ENCODE data around the gene AKR1D1. TPM values are rescaled to one million over a fixed set of nuclear protein-coding genes. Genes with fewer than 3 reads are reported as not detected.
"Not testable (repeated sequence)": the region's sequence is repeated elsewhere in the genome, so short reads cannot be mapped to it uniquely, and the experiment has no call there.

AKR1D1 gene
- total RNA-seq, 4 donors from 2014 or later: 0.20 TPM; not detected in 3

DNA sequence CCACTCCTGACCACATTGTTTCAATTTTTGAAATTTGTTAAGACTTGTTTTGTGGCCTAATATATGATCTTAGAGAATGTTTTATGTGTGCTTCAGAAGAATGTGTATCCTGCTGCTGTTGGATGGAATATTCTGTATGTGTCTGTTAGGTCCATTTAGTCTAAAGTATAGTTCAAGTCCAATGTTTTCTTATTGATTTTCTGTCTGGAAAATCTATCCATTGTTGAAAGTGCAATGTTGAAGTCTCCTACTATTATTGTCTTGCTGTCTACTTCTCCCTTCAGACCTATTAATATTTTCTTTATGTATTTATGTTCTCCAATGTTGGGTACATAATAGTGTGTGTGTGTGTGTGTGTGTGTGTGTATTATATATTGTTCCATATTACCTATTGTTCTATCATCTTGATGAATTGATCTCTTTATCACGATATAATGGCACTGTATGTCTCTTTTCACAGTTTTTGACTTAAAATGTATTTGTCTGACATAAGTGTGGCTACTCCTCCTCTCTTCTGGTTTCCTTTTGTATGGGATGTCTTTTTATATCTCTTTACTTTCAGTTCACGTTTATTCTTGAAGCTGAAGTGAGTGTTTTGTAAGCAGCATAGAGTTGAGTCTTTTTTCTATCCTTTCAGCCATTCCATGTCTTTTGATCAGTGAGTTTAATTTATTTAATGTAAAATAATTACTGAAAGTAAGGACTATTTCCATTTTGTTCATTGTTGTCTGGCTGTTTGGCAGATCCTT lies 61.3 kb downstream of the AKR1D1 start:
- TF ChIP-seq, protein P1, sequence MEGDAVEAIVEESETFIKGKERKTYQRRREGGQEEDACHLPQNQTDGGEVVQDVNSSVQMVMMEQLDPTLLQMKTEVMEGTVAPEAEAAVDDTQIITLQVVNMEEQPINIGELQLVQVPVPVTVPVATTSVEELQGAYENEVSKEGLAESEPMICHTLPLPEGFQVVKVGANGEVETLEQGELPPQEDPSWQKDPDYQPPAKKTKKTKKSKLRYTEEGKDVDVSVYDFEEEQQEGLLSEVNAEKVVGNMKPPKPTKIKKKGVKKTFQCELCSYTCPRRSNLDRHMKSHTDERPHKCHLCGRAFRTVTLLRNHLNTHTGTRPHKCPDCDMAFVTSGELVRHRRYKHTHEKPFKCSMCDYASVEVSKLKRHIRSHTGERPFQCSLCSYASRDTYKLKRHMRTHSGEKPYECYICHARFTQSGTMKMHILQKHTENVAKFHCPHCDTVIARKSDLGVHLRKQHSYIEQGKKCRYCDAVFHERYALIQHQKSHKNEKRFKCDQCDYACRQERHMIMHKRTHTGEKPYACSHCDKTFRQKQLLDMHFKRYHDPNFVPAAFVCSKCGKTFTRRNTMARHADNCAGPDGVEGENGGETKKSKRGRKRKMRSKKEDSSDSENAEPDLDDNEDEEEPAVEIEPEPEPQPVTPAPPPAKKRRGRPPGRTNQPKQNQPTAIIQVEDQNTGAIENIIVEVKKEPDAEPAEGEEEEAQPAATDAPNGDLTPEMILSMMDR (IDR thresholded peaks at IDR 0.05 in 4 of 5, conservative IDR thresholded peaks at IDR 0.05 in 1 of 5): no peak
- TF ChIP-seq POLR2A (IDR thresholded peaks at IDR 0.05): no peak
- DNase-seq (no peak), ATAC-seq (no peak)
- H3K4me1 ChIP-seq: no peaks in the 10 kb centered on the region
- no peaks in the 10 kb centered on the region for H3K27me3 ChIP-seq
- intact Hi-C loops (cut with DNase I; ENCODE audit: low total_unique reads) (no loop called here), in situ Hi-C loops (cut with MboI; ENCODE audit: low sequenced_read_pairs in 4 of 4) (no loop called here)
- no peak overlapping the region for H3K4me3 ChIP-seq
- H3K36me3 ChIP-seq: no peaks in the 10 kb centered on the region
- H3K9me3 ChIP-seq: no peaks in the 10 kb centered on the region
- H3K27ac ChIP-seq: no peak overlapping the region

DNA sequence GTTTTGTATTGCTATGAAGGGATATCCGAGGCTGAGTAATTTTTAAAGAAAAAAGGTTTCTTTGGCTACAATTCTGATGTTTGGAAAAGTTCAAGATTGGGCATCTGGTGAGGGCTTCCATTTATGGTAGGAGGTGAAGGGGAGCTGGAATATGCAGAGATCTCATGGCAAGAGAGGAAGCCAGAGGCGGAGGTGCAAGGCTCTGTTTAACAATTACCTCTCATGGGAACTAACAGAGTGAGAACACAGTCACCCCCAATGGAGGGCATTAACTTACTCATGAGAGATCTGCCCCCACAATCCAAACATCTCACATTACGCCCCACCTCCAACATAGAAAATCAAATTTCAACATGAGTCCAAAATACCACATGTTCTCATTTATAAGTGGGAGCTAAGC lies 62.0 kb downstream of the AKR1D1 start:
- Histone ChIP-seq H3K4me1 (no peaks in the 10 kb centered on the region), H3K36me3 (no peaks in the 10 kb centered on the region), H3K27me3 (no peaks in the 10 kb centered on the region), H3K4me3 (no peak overlapping the region), H3K27ac (no peak overlapping the region), H3K9me3 (no peaks in the 10 kb centered on the region)
- no peak for ATAC-seq
- TF ChIP-seq, protein P1 (IDR thresholded peaks at IDR 0.05 in 4 of 5, conservative IDR thresholded peaks at IDR 0.05 in 1 of 5): no peak
- TF ChIP-seq POLR2A (IDR thresholded peaks at IDR 0.05): no peak
- in situ Hi-C loops (cut with MboI; ENCODE audit: low sequenced_read_pairs in 4 of 4): no loop called here
- no peak for DNase-seq
- intact Hi-C loops (cut with DNase I; ENCODE audit: low total_unique reads): no loop called here

DNA sequence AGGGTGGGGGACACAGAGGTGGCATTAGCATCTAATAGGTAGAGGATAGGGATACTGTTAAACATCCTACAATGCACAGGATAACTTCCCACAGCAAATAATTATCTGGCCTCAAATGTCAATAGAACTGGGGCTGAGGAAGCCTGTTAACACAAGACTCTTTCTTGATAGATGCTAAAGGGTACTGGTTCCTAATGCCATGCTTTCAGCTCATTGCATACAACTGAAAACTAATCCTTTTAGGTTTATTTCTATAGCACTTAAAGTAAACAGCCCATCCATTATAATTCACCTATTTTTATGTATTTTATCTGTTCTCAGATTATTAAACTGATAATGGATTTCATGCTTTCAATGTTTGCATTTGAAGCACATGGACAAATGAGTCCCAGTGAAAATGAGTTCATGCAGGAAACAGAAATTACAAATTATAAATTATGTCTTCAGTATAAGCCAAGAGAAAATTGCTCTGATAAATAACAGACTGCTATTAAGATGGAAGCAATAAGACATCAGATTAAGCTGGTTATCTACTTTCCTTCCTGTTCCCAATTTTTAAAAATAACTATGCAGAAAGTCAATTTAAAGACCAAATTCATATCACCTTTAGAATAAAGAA lies 66.4 kb downstream of the AKR1D1 start:
- no peak overlapping the region for H3K4me3 ChIP-seq

DNA sequence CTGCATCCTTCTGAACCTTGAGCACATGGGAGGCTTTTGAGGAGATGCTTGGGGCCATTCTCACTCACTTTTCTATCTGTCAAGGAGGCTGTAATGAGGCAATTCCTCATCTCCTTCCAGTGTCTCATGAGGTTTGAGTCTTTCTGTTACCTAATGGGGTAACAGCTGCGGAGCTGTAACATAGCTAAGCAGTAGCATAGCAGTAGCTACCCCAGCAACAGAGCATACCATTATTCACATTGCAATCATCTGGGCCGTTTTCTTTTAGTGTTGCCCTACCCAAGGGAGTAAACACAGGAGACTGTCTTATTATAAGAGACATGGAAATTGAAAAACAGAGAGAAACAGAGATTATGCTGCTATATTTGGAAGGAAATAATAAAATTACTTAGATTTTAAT lies 68.7 kb downstream of the AKR1D1 start:
- TF ChIP-seq, protein P1 (IDR thresholded peaks at IDR 0.05 in 4 of 5, conservative IDR thresholded peaks at IDR 0.05 in 1 of 5): no peak
- no peak for TF ChIP-seq POLR2A (IDR thresholded peaks at IDR 0.05)
- no peak for ATAC-seq
- no peaks in the 10 kb centered on the region for H3K27me3 ChIP-seq
- intact Hi-C loops (cut with DNase I; ENCODE audit: low total_unique reads): no loop called here
- in situ Hi-C loops (cut with MboI; ENCODE audit: low sequenced_read_pairs in 4 of 4): no loop called here
- H3K9me3 ChIP-seq: no peaks in the 10 kb centered on the region
- H3K27ac ChIP-seq: no peak overlapping the region
- no peaks in the 10 kb centered on the region for H3K4me1 ChIP-seq
- DNase-seq: no peak
- H3K36me3 ChIP-seq: no peaks in the 10 kb centered on the region
- H3K4me3 ChIP-seq: no peak overlapping the region

More for the DNA sequence above, 66.4 kb downstream of the AKR1D1 start:
- Histone ChIP-seq H3K9me3 (no peaks in the 10 kb centered on the region), H3K27ac (no peak overlapping the region), H3K27me3 (no peaks in the 10 kb centered on the region), H3K4me1 (no peaks in the 10 kb centered on the region), H3K36me3 (no peaks in the 10 kb centered on the region)
- TF ChIP-seq, protein P1 (IDR thresholded peaks at IDR 0.05 in 4 of 5, conservative IDR thresholded peaks at IDR 0.05 in 1 of 5): no peak
- no peak for TF ChIP-seq POLR2A (IDR thresholded peaks at IDR 0.05)
- in situ Hi-C loops (cut with MboI; ENCODE audit: low sequenced_read_pairs in 4 of 4) (no loop called here), intact Hi-C loops (cut with DNase I; ENCODE audit: low total_unique reads) (no loop called here)
- ATAC-seq (no peak), DNase-seq (no peak)

DNA sequence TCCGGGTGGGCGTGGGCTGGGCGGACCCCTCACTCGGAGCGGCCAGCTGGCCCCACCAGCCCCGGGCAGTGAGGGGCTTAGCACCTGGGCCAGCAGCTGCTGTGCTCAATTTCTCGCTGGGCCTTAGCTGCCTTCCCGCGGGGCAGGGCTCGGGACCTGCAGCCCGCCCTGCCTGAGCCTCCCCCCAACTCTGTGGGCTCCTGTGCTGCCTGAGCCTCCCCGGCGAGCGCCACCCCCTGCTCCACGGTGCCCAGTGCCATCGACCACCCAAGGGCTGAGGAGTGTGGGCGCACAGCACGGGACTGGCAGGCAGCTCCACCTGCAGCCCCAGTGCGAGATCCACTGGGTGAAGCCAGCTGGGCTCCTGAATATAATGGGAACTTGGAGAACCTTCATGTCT lies 70.0 kb downstream of the AKR1D1 start:
- H3K36me3 ChIP-seq; ATAC-seq; DNase-seq; in situ Hi-C loops (cut with MboI; ENCODE audit: low sequenced_read_pairs in 4 of 4); H3K4me1 ChIP-seq; H3K27me3 ChIP-seq; H3K4me3 ChIP-seq; H3K27ac ChIP-seq; H3K9me3 ChIP-seq; intact Hi-C loops (cut with DNase I; ENCODE audit: low total_unique reads): not testable (repeated sequence)

DNA sequence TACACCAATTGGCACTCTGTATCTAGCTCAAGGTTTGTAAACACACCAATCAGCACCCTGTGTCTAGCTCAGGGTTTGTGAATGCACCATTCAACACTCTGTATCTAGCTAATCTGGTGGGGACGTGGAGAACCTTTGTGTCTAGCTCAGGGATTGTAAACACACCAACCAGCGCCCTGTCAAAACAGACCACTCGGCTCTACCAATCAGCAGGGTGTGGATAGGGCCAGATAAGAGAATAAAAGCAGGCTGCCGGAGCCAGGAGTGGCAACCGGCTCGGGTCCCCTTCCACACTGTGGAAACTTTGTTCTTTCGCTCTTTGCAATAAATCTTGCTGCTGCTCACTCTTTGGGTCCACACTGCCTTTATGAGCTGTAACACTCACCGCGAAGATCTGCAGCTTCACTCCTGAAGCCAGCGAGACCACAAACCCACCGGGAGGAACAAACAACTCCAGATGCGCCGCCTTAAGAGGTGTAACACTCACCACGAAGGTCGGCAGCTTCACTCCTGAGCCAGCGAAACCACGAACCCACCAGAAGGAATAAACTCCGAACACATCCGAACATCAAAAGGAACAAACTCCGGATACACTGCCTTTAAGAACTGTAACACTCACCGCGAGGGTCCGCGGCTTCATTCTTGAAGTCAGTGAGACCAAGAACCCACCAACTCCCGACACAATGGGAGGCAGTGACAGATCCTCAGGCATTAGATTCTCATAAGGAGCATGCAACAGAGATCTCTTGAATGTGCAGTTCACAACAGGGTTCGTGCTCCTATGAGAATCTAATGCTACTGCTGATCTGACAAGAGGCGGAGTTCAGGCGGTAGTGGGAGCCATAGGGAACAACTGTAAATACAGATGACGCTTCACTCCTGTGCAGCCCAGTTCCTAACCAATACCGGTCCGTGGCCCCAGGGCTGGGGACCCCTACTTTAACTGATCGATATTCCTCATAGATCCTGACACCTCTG lies 70.8 kb downstream of the AKR1D1 start:
- not testable (repeated sequence) for H3K4me1 ChIP-seq, H3K9me3 ChIP-seq

More for the DNA sequence above, 70.8 kb downstream of the AKR1D1 start:
- ATAC-seq; H3K27ac ChIP-seq; intact Hi-C loops (cut with DNase I; ENCODE audit: low total_unique reads); in situ Hi-C loops (cut with MboI; ENCODE audit: low sequenced_read_pairs in 4 of 4); DNase-seq; H3K36me3 ChIP-seq; H3K27me3 ChIP-seq; H3K4me3 ChIP-seq: not testable (repeated sequence)

Measured in gastrocnemius medialis (tissue), 4 donors.